LNCaP clone FGC (cell line): ENCODE results near the gene RUFY1.

ENCODE experiments used
- DNase-seq: peaks from one replicate; pipeline ENCODE4 v3.0.0-alpha.2; 2011; ENCODE audit warnings: low read depth
- H3K4me3 ChIP-seq: 2 replicates; pipeline ENCODE4 v1.5.1; 2011; ENCODE audit warnings: mild to moderate bottlenecking, low read depth, low read length, control low read depth
- CTCF ChIP-seq: IDR thresholded peaks from 2 replicates; pipeline ENCODE4 v1.5.1; 2012; ENCODE audit warnings: mild to moderate bottlenecking; ENCODE audit not compliant: control insufficient read depth, insufficient read depth; ENCODE audit errors: extremely low read depth

RUFY1 gene

GRCh38 chr5:179617930-179618329 is 67.6 kb downstream of the RUFY1 start:
- TF ChIP-seq CTCF: no peak
- no peak overlapping the region for H3K4me3 ChIP-seq
- no peak for DNase-seq

- TF ChIP-seq CTCF: no peak
- DNase-seq: no peak
- no peak overlapping the region for H3K4me3 ChIP-seq
Observed at GRCh38 chr5:179618923-179619554, 68.7 kb downstream of the RUFY1 start.

- no peak for DNase-seq
- no peak for TF ChIP-seq CTCF
- peak overlapping the region; percentile 17; the same call in 1 of the 2 replicates for H3K4me3 ChIP-seq
Observed at GRCh38 chr5:179619776-179620175, 69.4 kb downstream of the RUFY1 start.

GRCh38 chr5:179620293-179620692 is 69.9 kb downstream of the RUFY1 start:
- no peak for TF ChIP-seq CTCF
- no peak for DNase-seq
- peak overlapping the region; percentile 95 for H3K4me3 ChIP-seq

- no peak for TF ChIP-seq CTCF
- H3K4me3 ChIP-seq: peak overlapping the region; percentile 95
- no peak for DNase-seq
Observed at GRCh38 chr5:179620703-179621350, 70.5 kb downstream of the RUFY1 start.

GRCh38 chr5:179621551-179622214 is 71.3 kb downstream of the RUFY1 start:
- TF ChIP-seq CTCF: no peak
- peak overlapping the region; percentile 95 for H3K4me3 ChIP-seq
- no peak for DNase-seq
